ENCODE data around the gene THRB. TPM values are rescaled to one million over a fixed set of nuclear protein-coding genes. Genes with fewer than 3 reads are reported as not detected.

Gene THRB
- total RNA-seq, 1 donor from 2014 or later, result 22.8 TPM

DNA sequence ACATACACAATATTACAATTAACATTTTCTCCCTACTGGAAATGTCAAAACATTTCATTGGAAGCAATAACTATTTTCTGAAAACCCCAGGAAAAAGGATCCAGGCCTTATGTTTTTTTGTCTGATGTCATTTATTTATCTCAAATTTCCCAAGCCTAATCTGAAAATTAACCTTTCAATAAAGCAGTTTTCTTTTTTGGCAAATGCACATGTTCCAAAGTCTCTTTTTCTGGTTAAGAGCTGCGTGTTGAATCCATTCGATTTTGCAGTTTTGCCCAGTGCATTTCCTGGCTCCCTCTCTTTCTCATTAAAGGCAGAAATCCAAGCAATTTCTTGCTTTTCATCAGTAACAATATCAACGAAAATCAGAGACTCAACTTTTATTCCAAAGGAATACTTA is 327.2 kb downstream of the THRB start:
- no peak overlapping the region for H3K4me3 ChIP-seq
- TF ChIP-seq POLR2A (IDR thresholded peaks at IDR 0.05), result no peak
- TF ChIP-seq, protein P1, sequence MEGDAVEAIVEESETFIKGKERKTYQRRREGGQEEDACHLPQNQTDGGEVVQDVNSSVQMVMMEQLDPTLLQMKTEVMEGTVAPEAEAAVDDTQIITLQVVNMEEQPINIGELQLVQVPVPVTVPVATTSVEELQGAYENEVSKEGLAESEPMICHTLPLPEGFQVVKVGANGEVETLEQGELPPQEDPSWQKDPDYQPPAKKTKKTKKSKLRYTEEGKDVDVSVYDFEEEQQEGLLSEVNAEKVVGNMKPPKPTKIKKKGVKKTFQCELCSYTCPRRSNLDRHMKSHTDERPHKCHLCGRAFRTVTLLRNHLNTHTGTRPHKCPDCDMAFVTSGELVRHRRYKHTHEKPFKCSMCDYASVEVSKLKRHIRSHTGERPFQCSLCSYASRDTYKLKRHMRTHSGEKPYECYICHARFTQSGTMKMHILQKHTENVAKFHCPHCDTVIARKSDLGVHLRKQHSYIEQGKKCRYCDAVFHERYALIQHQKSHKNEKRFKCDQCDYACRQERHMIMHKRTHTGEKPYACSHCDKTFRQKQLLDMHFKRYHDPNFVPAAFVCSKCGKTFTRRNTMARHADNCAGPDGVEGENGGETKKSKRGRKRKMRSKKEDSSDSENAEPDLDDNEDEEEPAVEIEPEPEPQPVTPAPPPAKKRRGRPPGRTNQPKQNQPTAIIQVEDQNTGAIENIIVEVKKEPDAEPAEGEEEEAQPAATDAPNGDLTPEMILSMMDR (IDR thresholded peaks at IDR 0.05), result no peak
- no peak for TF ChIP-seq POLR2AphosphoS5 (IDR thresholded peaks at IDR 0.05; ENCODE audit: insufficient read depth in 1 of 2, low read depth in 1 of 2)
- H3K9me3 ChIP-seq, result no peaks in the 10 kb centered on the region
- H3K4me1 ChIP-seq, result no peaks in the 10 kb centered on the region
- no peaks in the 10 kb centered on the region for H3K27me3 ChIP-seq
- no peaks in the 10 kb centered on the region for H3K36me3 ChIP-seq
- DNase-seq (ENCODE audit: extremely low spot score in 2 of 2), result no peak
- H3K27ac ChIP-seq, result no peak overlapping the region
- intact Hi-C loops (cut with DNase I), result no loop called here

DNA sequence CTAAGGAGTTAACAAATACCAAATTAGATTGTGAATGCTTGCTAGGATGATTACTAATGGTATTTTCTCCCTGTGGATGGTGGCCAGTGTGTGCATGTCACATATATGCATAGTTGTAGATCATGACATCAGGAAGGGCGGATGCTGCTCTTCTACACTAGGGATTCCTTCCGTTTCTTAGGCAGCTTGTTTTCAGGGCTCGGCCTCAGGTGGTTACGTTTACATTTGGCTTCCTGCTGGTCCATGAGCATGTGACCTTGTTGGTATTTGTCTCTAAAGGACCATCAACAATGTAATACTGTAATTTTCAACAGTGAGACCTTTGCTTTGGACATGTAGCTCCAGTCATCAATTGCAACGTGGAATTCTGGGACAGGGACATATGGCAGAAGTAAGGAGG is 328.1 kb downstream of the THRB start:
- Histone ChIP-seq H3K4me1 (no peaks in the 10 kb centered on the region), H3K27me3 (no peaks in the 10 kb centered on the region), H3K36me3 (no peaks in the 10 kb centered on the region), H3K9me3 (no peaks in the 10 kb centered on the region), H3K27ac (no peak overlapping the region), H3K4me3 (no peak overlapping the region)
- intact Hi-C loops (cut with DNase I), result no loop called here
- no peak for DNase-seq (ENCODE audit: extremely low spot score in 2 of 2)
- no peak for TF ChIP-seq POLR2A (IDR thresholded peaks at IDR 0.05)
- no peak for TF ChIP-seq POLR2AphosphoS5 (IDR thresholded peaks at IDR 0.05; ENCODE audit: insufficient read depth in 1 of 2, low read depth in 1 of 2)
- TF ChIP-seq, protein P1 (IDR thresholded peaks at IDR 0.05), result no peak

DNA sequence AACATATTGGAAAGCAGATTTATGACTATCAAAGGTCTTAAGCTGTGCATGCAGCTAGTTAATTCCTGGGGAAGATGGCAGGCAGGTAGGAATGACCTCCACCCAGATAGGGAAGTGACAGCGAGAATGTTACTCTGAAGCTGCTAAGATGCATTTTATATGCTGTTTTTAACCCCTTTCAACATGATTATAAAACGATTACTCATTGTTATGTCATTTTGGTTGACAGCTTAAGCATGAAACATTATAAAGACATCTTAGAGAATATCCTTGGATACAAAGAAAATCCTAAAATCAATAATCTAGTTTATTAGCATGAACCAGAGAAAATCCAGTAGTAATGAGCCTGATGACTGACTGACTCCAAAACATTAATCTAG is 329.1 kb downstream of the THRB start:
- H3K36me3 ChIP-seq, result no peaks in the 10 kb centered on the region
- no peak for TF ChIP-seq POLR2A (IDR thresholded peaks at IDR 0.05)
- no peak for TF ChIP-seq POLR2AphosphoS5 (IDR thresholded peaks at IDR 0.05; ENCODE audit: insufficient read depth in 1 of 2, low read depth in 1 of 2)
- TF ChIP-seq, protein P1 (IDR thresholded peaks at IDR 0.05), result no peak
- H3K27me3 ChIP-seq, result no peaks in the 10 kb centered on the region
- H3K4me1 ChIP-seq, result no peaks in the 10 kb centered on the region
- H3K4me3 ChIP-seq, result no peak overlapping the region
- DNase-seq (ENCODE audit: extremely low spot score in 2 of 2), result no peak
- H3K9me3 ChIP-seq, result no peaks in the 10 kb centered on the region
- intact Hi-C loops (cut with DNase I), result no loop called here
- H3K27ac ChIP-seq, result no peak overlapping the region

DNA sequence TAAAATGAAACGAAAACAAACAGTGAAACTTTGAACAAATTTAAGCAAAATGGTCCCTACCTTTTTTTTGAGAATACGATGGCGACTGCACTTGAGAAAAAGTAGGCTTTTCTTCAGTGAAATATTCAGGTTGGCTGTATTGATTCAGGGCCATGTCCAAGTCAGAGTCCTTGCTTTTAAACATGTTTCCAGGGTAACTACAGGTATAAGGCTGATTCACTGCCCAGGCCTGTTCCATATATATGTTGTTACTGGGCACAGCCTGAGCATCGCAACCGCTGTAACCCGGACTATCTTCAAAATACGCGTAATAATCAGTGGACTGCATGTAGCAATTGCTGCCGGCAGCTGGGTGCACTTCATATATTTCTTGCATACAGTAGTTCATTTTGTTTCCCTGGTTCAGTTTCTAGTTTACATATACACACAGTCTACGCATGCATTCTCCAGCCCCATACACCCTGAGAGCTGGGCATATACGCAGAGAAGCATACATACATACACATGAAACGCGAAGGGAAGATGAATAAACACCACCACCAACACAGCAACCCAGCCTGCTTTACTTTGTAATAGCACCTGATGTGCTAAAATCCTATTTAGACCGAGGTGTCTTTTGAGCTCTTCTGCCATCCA is 329.6 kb downstream of the THRB start:
- DNase-seq (ENCODE audit: extremely low spot score in 2 of 2), result no peak
- Histone ChIP-seq H3K9me3 (no peaks in the 10 kb centered on the region), H3K27ac (no peak overlapping the region), H3K4me1 (no peaks in the 10 kb centered on the region), H3K4me3 (no peak overlapping the region), H3K27me3 (no peaks in the 10 kb centered on the region), H3K36me3 (no peaks in the 10 kb centered on the region)
- intact Hi-C loops (cut with DNase I), result no loop called here
- TF ChIP-seq POLR2AphosphoS5 (IDR thresholded peaks at IDR 0.05; ENCODE audit: insufficient read depth in 1 of 2, low read depth in 1 of 2) (no peak), POLR2A (IDR thresholded peaks at IDR 0.05) (no peak)
- TF ChIP-seq, protein P1 (IDR thresholded peaks at IDR 0.05), result no peak

DNA sequence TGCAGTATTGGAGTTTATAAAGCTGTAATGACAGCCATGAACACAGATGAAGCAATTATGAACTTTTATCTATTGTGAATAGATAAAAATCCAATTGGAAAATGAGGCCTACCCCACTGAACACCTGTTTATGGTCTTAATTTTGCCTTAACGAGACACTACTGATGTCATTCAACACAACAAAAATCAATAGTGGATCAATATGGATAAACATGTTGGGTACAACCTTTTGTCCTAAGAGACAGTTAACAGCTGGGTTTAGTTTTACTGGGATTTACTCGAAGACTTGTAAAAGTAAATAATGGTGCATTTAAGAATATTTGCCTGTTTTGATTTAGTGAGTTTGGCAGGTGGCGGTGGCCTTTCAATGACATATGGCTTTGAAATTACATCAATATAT is 331.7 kb downstream of the THRB start:
- no peaks in the 10 kb centered on the region for H3K9me3 ChIP-seq
- intact Hi-C loops (cut with DNase I), result no loop called here
- no peaks in the 10 kb centered on the region for H3K4me1 ChIP-seq
- no peaks in the 10 kb centered on the region for H3K27me3 ChIP-seq
- DNase-seq (ENCODE audit: extremely low spot score in 2 of 2), result no peak
- H3K27ac ChIP-seq, result no peak overlapping the region
- no peak for TF ChIP-seq POLR2AphosphoS5 (IDR thresholded peaks at IDR 0.05; ENCODE audit: insufficient read depth in 1 of 2, low read depth in 1 of 2)
- TF ChIP-seq POLR2A (IDR thresholded peaks at IDR 0.05), result no peak
- TF ChIP-seq, protein P1 (IDR thresholded peaks at IDR 0.05), result no peak
- H3K4me3 ChIP-seq, result no peak overlapping the region
- H3K36me3 ChIP-seq, result no peaks in the 10 kb centered on the region

Measured in vagina (tissue), 2 donors.